ENCODE results near the gene PIP4K2A. TPM values are rescaled to one million over a fixed set of nuclear protein-coding genes. Genes with fewer than 3 reads are reported as not detected.
A peak's percentile ranks its signal among the peaks of the same experiment; 100 is the strongest.

The PIP4K2A gene
- total RNA-seq, 1 donor from 2014 or later: 44.1 TPM

GRCh38 chr10:22573820-22574569, 140.4 kb downstream of the PIP4K2A start:
- peak; percentile 79 for TF ChIP-seq CTCF (IDR thresholded peaks at IDR 0.05)
- H3K4me3 Mint-ChIP-seq (ENCODE audit: unreplicated experiment): no peak overlapping the region
- peaks cover 28% of the 10 kb centered on the region for H3K36me3 Mint-ChIP-seq (ENCODE audit: low read depth)
- no peak overlapping the region for H3K27ac Mint-ChIP-seq (ENCODE audit: unreplicated experiment)
- H3K9me3 Mint-ChIP-seq (ENCODE audit: low read depth): peaks cover 3% of the 10 kb centered on the region
- H3K27me3 Mint-ChIP-seq (ENCODE audit: low read depth): no peaks in the 10 kb centered on the region
- no peaks in the 10 kb centered on the region for H3K4me1 Mint-ChIP-seq (ENCODE audit: low read depth)
- DNase-seq (ENCODE audit: low spot score): no peak

- no peak for DNase-seq (ENCODE audit: low spot score)
- Mint-ChIP-seq H3K4me3 (ENCODE audit: unreplicated experiment) (no peak overlapping the region), H3K9me3 (ENCODE audit: low read depth) (peaks cover 3% of the 10 kb centered on the region), H3K27ac (ENCODE audit: unreplicated experiment) (no peak overlapping the region), H3K36me3 (ENCODE audit: low read depth) (peaks cover 32% of the 10 kb centered on the region), H3K4me1 (ENCODE audit: low read depth) (no peaks in the 10 kb centered on the region), H3K27me3 (ENCODE audit: low read depth) (no peaks in the 10 kb centered on the region)
- TF ChIP-seq CTCF (IDR thresholded peaks at IDR 0.05): no peak
These were observed 143.5 kb downstream of the PIP4K2A start for GRCh38 chr10:22570733-22571430.

DNA sequence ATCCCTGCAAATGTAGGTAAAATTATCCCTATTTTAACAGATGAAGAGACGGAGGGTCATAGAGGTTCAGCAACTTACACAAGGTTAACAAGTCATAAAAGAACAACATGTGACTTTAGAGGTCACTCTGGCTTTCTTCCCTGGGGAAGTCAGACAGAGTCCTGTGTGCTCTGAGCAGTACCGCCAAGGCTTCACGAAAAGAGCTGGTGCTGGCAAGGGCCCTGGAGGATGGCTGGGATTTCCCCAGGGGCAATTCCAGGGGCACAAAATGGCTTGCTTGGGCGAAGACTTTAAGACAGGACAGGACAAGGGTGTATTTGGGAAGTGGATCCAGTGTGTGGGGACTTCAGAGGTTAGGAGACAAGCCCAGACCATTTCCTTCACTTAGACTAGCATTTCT, 144.1 kb downstream of the PIP4K2A start:
- TF ChIP-seq CTCF (IDR thresholded peaks at IDR 0.05): no peak
- Mint-ChIP-seq H3K9me3 (ENCODE audit: low read depth) (peaks cover 3% of the 10 kb centered on the region), H3K27me3 (ENCODE audit: low read depth) (no peaks in the 10 kb centered on the region), H3K4me3 (ENCODE audit: unreplicated experiment) (no peak overlapping the region), H3K27ac (ENCODE audit: unreplicated experiment) (no peak overlapping the region), H3K4me1 (ENCODE audit: low read depth) (no peaks in the 10 kb centered on the region), H3K36me3 (ENCODE audit: low read depth) (peaks cover 32% of the 10 kb centered on the region)
- no peak for DNase-seq (ENCODE audit: low spot score)

- Mint-ChIP-seq H3K4me3 (ENCODE audit: unreplicated experiment) (no peak overlapping the region), H3K9me3 (ENCODE audit: low read depth) (peaks cover 3% of the 10 kb centered on the region), H3K4me1 (ENCODE audit: low read depth) (no peaks in the 10 kb centered on the region), H3K36me3 (ENCODE audit: low read depth) (peaks cover 39% of the 10 kb centered on the region), H3K27ac (ENCODE audit: unreplicated experiment) (no peak overlapping the region), H3K27me3 (ENCODE audit: low read depth) (no peaks in the 10 kb centered on the region)
- no peak for TF ChIP-seq CTCF (IDR thresholded peaks at IDR 0.05)
- DNase-seq (ENCODE audit: low spot score): no peak
These were observed 145.4 kb downstream of the PIP4K2A start for GRCh38 chr10:22568928-22569327.

- Mint-ChIP-seq H3K4me3 (ENCODE audit: unreplicated experiment) (no peak overlapping the region), H3K27me3 (ENCODE audit: low read depth) (no peaks in the 10 kb centered on the region), H3K27ac (ENCODE audit: unreplicated experiment) (no peak overlapping the region), H3K4me1 (ENCODE audit: low read depth) (peaks cover 15% of the 10 kb centered on the region), H3K9me3 (ENCODE audit: low read depth) (no peaks in the 10 kb centered on the region), H3K36me3 (ENCODE audit: low read depth) (peaks cover 28% of the 10 kb centered on the region)
- TF ChIP-seq CTCF (IDR thresholded peaks at IDR 0.05): no peak
- no peak for DNase-seq (ENCODE audit: low spot score)
These were observed 150.3 kb downstream of the PIP4K2A start for GRCh38 chr10:22564060-22564459.

Data from chondrocyte (in vitro differentiated cells).